ENCODE measurements around the gene SRPRB. TPM values are rescaled to one million over a fixed set of nuclear protein-coding genes. Genes with fewer than 3 reads are reported as not detected.

SRPRB gene
- polyA plus RNA-seq, 1 donor from 2014 or later: 46.9 TPM

GRCh38 chr3:133857767-133858166, 52.2 kb downstream of the SRPRB start:
- no peak overlapping the region for H3K9ac ChIP-seq (ENCODE audit: low read length)
- TF ChIP-seq RAD21 (conservative IDR thresholded peaks at IDR 0.05): no peak
- TF ChIP-seq POLR2AphosphoS5 (IDR thresholded peaks at IDR 0.05): no peak
- no peak for TF ChIP-seq MXI1 (conservative IDR thresholded peaks at IDR 0.05; ENCODE audit: poor library complexity, severe bottlenecking)
- no peak for TF ChIP-seq SMC3 (conservative IDR thresholded peaks at IDR 0.05; ENCODE audit: poor library complexity)
- no peak for TF ChIP-seq CTCF (IDR thresholded peaks at IDR 0.05; ENCODE audit: poor library complexity, severe bottlenecking)
- no peak for TF ChIP-seq EP300 (conservative IDR thresholded peaks at IDR 0.05; ENCODE audit: poor library complexity, severe bottlenecking)
- no peak for TF ChIP-seq EZH2 (IDR thresholded peaks at IDR 0.05; ENCODE audit: borderline replicate concordance, insufficient read depth, low read length, poor library complexity, severe bottlenecking)
- no peak for TF ChIP-seq REST (IDR thresholded peaks at IDR 0.05; ENCODE audit: borderline replicate concordance)
- TF ChIP-seq TAF1 (IDR thresholded peaks at IDR 0.05; ENCODE audit: low read depth): no peak
- no peak overlapping the region for H3K4me2 ChIP-seq (ENCODE audit: low read length)
- H3F3A ChIP-seq (ENCODE audit: insufficient read depth, low read length, poor library complexity, severe bottlenecking): no peaks in the 10 kb centered on the region
- no peak overlapping the region for H3K4me3 ChIP-seq (ENCODE audit: low read length)
- no peaks in the 10 kb centered on the region for H3K79me2 ChIP-seq (replicated peaks; ENCODE audit: insufficient read depth, low read length)
- H3K9me2 ChIP-seq (ENCODE audit: insufficient read depth, low read length): no peaks in the 10 kb centered on the region
- H3K27me3 ChIP-seq (ENCODE audit: insufficient read depth, low read depth, low read length): no peaks in the 10 kb centered on the region
- no peaks in the 10 kb centered on the region for H3K9me3 ChIP-seq (ENCODE audit: low read length)
- H3K27ac ChIP-seq (ENCODE audit: low read length): no peak overlapping the region
- H2AFZ ChIP-seq (ENCODE audit: low read depth, low read length): no peak overlapping the region
- H4K20me1 ChIP-seq (ENCODE audit: insufficient read depth): no peaks in the 10 kb centered on the region
- H3K36me3 ChIP-seq (ENCODE audit: insufficient read depth, low read length): no peaks in the 10 kb centered on the region

GRCh38 chr3:133859381-133860234, 54.0 kb downstream of the SRPRB start:
- Histone ChIP-seq H3K27ac (ENCODE audit: low read length) (no peak overlapping the region), H3K4me3 (ENCODE audit: low read length) (no peak overlapping the region), H3K79me2 (replicated peaks; ENCODE audit: insufficient read depth, low read length) (no peaks in the 10 kb centered on the region), H4K20me1 (ENCODE audit: insufficient read depth) (no peaks in the 10 kb centered on the region), H3K27me3 (ENCODE audit: insufficient read depth, low read depth, low read length) (no peaks in the 10 kb centered on the region), H2AFZ (ENCODE audit: low read depth, low read length) (no peak overlapping the region), H3F3A (ENCODE audit: insufficient read depth, low read length, poor library complexity, severe bottlenecking) (no peaks in the 10 kb centered on the region), H3K4me2 (ENCODE audit: low read length) (no peak overlapping the region), H3K9me2 (ENCODE audit: insufficient read depth, low read length) (no peaks in the 10 kb centered on the region), H3K9ac (ENCODE audit: low read length) (no peak overlapping the region), H3K36me3 (ENCODE audit: insufficient read depth, low read length) (no peaks in the 10 kb centered on the region), H3K9me3 (ENCODE audit: low read length) (no peaks in the 10 kb centered on the region)
- no peak for TF ChIP-seq REST (IDR thresholded peaks at IDR 0.05; ENCODE audit: borderline replicate concordance)
- TF ChIP-seq CTCF (IDR thresholded peaks at IDR 0.05; ENCODE audit: poor library complexity, severe bottlenecking): no peak
- TF ChIP-seq EZH2 (IDR thresholded peaks at IDR 0.05; ENCODE audit: borderline replicate concordance, insufficient read depth, low read length, poor library complexity, severe bottlenecking): no peak
- TF ChIP-seq SMC3 (conservative IDR thresholded peaks at IDR 0.05; ENCODE audit: poor library complexity): no peak
- TF ChIP-seq RAD21 (conservative IDR thresholded peaks at IDR 0.05): no peak
- TF ChIP-seq TAF1 (IDR thresholded peaks at IDR 0.05; ENCODE audit: low read depth): no peak
- no peak for TF ChIP-seq EP300 (conservative IDR thresholded peaks at IDR 0.05; ENCODE audit: poor library complexity, severe bottlenecking)
- no peak for TF ChIP-seq MXI1 (conservative IDR thresholded peaks at IDR 0.05; ENCODE audit: poor library complexity, severe bottlenecking)
- TF ChIP-seq POLR2AphosphoS5 (IDR thresholded peaks at IDR 0.05): no peak

Measured in neural cell (in vitro differentiated cells).